Lung microvascular endothelial cell (primary cell): ENCODE measurements around the gene RYR2. TPM values are rescaled to one million over a fixed set of nuclear protein-coding genes. Genes with fewer than 3 reads are reported as not detected.

Source experiments
- DNase-seq, 2 donors: peaks; one replicate each; pipeline versions ENCODE4 v3.0.0 to v3.0.0-alpha.2; 2010; ENCODE audit warnings: low read depth in 2 of 2
- total RNA-seq: library from RNA; depleted of rRNA; stranded (reverse); fragments of >200 nt; gene quantifications from 2 replicates; pipeline ENCODE4 v1.2.1, GENCODE V29; 2014

The RYR2 gene
- total RNA-seq, 1 donor from 2014 or later: under 0.01 TPM

DNA sequence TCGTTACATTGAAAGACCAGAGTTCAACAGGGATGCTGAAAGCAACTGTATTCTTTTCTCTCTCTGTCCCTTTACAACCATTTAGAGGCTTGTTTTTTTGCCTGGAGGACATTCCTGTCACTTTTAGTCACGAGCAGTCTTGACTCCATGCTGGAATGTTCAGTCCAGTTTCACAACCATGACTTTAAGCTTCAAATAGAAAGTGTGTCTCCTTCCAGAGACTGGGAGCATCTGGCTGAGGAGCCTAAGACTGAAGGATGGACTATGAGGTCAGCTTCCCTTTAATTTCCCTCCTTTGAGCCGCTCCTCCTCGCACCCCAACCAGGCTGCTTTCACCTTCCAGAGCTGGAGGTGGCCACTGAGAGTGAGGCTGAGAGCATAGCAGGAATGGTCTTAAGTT lies 10.5 kb upstream of the RYR2 start:
- DNase-seq: no peak

DNA sequence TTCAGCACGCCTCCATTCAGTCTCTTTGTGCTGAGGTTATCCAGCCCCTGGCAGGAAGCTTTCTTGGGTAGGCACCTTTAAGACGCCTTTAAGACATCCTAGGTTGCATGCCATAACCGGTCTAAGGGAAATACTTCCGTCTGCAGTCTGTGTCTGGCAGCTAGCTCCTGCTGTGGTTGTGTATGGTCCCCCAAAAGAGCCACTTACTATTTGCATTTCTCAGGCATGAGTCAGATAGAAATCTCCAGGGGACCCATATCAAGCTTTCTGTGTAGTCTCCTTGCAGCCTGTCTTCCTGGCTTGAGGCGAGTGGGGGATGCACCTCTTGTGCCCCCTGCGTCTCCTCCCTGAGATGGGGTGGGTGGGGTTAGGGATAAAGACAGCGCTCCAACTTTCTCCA lies 10.0 kb upstream of the RYR2 start:
- no peak for DNase-seq

DNA sequence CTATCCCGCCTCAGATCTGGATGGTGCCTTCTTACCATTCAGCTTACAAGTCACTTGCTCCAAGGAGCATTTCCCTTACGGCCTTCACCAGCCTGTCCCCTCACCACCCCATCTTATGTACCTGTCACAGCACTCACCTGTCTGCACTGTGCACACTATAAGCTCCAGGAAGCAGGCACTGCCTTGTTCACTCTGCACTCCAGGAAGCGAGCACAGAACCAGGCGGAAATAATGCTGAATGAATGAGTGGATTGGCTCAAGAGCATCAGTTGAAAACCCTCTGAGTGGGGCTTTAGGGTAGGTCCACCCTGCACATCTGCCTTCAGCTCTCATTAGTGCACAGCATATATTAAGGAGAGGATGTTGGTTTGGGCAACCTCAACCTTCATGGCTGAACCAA lies 8.9 kb upstream of the RYR2 start:
- no peak for DNase-seq

DNA sequence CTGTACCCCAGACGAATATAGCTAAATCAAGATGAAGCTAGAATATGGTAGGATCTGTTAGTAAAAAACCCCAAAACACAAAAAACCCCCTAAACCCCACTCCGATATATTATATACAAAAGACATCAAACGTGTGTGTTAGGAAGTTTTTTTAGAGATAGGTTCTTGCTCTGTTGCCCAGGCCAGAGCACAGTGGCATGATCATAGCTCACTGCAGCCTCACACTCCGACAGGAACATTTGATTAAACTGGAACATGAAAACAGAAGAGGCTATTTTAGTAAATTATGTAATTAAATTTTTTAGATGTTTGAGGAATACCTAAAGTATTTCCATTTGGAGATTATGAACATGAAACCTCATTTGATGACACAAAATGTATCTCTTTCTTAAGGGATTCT lies 8.2 kb upstream of the RYR2 start:
- no peak for DNase-seq

DNA sequence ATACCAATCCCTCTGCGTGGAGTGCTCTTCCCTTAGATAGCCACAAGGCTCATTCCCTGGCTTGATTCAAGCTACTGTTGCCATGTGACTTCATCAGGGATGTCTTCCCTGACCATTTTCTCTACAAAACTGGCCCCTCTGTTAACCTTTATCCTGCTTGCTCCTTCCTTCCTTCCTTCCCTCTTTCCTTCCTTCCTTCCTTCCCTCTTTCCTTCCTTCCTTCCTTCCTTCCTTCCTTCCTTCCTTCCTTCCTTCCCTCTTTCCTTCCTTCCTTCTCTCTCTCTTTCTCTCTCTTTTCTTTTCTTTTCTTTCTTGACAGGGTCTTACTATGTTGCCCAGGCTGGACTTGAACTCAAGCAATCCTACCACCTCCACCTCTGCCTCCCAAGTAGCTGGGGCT lies 6.2 kb upstream of the RYR2 start:
- no peak for DNase-seq

DNA sequence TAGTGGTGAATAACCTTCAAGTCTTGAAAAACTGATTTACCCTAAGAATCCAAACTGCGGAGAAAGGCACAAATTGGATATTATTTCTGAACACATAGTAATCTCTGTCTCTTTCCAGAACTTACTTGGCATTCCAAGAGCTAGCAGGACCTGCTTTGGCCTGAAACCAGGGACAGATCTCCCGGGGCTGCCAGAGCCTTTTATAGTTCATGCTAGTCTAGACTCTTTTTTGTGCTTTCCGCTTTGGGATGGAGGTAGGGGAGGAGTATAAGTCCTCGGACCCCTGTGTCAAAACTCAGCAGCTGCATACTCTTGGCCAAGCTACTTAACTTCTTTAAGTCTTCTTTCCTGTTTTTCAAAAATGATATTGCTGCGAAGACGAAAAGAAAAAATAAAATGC lies 3.8 kb upstream of the RYR2 start:
- no peak for DNase-seq

DNA sequence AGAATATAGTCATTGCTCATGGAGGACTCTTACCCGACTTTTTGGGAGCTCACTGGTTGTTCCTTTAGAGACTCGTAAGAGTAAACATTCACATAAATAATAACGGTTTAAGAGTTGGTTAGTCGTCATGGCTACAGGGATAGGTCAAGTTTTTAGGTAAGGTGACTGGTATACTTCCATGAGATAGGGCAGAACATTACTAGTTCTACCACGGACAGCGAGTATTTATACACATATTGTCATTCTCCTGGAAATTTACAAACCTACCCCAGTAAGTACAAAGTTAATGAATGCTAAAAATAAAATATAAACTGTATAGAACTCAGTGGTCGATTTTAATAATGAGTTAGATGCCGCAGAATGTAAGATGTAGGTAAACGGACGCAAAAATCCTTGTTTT lies 1.2 kb upstream of the RYR2 start:
- no peak for DNase-seq

DNA sequence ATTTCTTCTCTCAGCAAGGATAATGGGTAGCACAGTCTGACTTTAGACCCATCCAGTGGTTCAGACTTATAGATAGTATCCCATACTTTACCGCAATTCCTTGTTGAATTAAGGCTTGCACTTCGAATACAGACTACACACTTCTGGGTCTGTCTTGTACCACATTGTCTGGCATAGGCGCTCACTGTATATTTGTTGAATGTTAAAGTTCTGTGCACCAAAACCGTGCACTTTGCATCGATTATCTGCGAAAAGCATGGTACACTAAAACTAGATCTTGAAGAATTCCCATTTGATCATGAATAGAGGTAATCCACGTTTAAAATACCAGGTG lies 556 bp upstream of the RYR2 start:
- DNase-seq: no peak

DNA sequence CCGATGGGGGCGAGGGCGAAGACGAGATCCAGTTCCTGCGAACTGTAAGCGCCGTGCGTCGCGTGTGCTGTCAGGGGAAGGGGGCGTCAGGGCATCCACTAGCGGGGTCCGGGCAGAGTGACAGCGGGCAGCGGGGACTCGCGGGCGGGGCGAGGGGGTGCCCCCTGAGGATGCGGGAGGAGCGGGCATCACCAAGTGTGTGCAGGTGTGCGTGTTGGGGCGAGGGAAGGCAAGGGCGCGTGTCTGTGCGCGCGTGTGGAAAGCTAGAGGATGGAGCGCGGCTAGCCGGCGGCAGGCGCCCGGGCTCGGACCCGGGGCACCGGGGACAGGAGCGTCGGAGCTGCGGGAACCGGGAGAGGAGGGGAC lies 525 bp downstream of the RYR2 start:
- DNase-seq: no peak

DNA sequence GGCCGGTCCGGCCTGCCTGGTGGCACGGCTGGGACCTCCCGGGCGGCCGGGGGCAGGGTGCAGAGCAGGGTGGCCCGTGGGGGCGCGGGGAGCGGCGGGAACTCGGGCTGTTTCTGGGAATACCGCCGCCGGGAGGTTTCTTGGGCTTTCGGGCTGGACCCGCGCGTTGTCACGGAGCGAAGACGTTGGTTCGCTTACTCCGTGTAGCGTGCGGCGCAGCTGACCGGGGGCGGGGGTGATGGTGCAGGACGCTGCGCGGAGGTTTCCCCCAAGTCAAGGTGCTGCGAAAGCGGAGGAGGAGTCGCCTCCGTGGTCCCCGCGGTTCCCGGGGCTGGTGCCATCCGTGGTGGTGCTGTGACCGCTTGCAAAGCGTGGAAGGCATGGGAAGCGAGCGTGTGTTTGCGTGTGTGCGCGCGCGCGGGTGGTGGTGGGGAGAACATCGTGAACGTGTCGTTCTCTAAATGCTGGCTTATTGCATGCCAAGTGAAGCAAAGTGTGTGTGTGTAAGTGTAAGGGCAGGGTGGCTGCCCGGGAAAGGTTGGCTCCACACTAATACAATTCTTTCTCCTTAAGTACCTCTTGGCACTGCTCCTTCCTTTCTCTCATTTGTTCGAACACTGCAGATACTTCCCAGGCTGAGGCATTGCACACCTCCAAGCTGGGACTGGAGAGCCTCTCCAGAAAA lies 1.1 kb downstream of the RYR2 start:
- DNase-seq: no peak

DNA sequence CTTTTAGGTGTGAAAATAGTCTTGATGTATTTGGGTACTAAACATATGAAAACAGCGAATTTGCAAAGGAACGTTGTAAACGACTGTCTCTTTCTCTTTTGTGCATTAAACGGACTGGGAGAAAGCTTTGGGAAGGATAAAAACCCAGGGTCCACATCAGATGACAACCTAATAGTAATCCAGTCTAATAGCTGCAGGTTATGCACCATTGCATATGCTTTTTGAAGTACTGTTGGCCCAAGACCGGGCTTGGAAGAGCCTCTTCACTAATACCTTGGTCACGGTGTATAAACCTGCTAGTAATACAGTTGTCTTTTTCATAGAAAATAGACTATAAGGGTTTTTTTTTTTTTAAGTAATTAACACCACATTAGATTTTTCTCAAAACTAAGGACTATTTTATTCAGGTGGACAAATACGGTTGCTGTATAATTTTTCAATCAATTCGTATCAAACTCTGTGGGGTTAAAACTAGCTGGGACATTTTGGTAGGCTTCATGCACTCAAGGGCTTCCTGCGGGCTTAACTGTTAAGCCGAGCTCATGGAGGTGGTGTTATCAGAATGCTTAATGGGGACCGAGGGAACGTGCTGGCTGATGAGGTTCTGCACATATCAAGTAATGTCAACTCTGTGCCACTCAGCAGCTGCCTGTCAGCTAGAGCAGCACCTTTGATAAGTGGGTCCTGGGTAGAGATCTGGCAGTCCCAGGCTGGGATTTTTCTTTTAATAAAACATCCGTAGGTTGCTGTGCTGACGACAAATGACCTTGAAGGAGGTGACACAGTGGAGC lies 2.1 kb downstream of the RYR2 start:
- DNase-seq: no peak

DNA sequence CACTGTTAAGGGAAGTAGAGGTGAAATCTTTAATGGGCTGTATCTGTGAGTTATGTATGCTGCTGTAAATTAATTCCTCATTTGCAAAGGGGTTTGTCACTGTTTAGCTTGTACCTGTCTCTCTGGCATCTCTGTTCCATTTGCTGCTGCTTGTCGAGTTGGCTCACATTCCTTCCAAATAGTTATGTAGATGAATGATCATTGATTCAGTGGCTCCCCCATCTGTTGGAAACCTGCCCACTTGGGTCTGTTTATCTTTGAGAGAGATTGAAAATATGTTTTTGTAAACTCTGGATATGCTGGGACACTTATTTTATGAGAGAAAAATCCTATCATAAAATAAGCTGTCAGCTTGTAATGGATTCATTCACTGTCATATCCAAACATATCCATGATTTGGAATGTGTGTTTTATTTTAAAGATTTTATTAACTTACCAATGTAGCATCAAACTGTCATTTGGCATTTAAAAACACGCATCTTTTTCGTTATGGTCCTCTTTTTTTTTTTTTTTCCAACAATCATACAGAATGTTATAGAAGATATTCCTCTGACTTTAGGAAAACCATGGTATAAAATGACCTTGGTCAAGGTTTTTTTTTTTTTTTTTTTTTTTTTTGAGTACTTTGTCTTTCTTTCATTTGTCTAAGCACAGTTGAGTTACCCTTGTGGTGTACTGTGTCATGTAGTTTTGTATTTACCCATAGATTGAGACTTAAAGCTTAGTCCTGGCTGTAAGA lies 3.5 kb downstream of the RYR2 start:
- DNase-seq: no peak

DNA sequence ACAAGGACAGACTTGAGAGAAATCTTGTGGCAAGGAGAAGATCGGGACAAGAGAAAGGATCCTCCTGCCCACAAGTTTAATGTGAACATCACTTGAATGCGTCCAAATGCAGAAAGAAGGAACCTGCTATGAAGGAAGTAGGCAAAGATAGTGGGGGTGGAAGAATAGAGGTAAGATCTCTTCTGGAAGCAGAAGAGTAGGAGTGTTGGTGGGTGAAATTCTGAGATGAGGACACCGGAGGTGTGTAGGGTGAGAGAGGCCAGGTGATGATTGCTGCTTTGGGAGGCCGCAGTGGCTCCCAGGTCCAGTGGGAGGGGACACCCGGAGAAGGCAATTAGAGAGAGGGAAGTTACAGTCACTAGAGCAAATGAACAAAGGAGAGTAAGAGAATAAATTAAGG lies 6.8 kb downstream of the RYR2 start:
- no peak for DNase-seq

DNA sequence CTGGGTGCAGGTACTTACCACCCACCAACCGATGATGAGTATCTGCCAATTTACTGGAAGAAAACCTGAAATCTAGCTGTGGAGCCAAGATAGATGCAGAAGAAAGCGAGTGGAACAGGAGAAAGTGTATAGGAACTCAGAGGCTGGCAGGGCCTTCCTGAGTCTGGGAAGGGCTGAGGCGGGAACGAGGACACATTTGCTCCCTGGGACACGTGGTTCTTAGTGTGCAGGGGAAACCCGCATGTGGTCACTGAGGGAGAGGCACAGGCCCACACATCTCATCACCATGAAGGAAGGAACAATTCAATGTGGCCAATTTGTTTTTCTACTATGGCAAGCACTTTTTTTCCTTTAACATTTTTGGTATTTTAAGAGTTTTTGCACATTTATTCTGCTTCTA lies 8.2 kb downstream of the RYR2 start:
- DNase-seq: no peak

DNA sequence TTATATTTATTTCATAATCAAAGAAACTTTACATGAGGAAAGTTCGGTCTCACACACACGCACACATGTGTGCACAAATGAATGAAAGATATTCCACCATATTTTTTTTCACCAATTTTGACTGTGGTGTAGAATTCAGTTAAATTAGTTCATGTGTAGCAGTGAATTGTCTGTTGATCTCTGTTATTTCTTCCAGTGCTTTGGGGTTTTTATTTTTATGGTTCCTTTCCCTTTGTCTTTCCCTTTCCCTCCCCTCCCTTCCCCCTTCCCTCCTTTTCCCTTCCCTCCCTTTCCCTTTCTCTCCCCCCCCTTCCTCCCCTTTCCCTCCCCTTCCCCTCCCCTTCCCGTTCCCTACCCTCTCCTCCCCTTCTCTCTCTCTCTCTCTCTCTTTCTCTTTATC lies 8.9 kb downstream of the RYR2 start:
- DNase-seq: no peak

DNA sequence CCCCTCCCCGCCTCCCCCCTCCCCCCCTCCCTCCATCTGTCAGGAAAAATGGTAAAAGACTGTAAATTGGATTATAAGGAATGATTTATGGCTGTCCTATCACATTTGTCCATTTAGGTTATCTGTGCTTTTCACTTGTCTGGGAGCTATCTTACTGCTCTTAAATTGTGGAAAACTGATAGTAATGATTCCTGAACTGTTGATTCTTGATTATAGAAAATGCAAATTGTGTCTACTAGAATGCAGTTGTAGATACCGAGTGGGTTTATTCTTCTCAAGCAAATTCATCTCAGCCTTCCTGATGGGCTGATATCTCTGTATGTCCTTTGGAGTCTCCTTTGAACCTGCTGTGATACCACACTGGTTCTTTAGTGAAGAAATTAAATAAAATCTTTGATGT lies 12.3 kb downstream of the RYR2 start:
- no peak for DNase-seq

DNA sequence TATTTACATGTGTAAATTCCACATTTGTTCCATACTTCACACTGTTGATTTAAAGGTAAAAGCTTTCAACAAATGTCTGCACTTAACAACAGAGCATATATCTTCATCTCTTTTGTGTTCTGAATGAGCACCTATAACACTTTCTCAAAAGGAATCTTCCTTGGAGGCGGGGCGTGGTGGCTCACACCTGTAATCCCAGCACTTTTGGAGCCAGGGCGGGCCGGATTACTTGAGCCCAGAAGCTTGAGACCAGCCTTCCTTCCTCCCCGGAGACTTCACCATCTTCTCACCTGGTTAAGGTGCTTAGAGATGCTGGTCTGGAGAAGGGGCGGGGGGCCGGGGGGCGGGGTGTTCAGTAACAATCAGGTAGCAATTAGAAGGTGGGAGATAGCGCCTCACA lies 16.5 kb downstream of the RYR2 start:
- no peak for DNase-seq

DNA sequence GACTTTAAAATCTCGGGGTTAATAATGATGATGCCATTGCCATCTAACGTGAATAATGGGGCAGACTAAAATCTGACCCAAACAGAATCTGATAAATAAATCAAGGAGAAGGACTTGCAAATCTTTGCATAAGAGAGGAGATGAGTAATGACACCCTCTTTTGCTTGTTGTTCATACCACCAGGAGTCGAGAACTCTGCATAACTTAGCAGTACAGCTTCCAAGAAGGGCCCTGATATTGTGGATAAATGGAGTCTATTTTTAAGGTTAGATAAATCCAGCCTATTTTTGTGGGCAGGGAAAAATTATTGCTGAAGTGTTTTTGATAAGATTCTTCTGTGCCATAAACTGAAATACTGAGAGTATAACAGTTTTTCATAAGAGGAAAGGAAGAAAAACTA lies 17.3 kb downstream of the RYR2 start:
- DNase-seq: no peak

DNA sequence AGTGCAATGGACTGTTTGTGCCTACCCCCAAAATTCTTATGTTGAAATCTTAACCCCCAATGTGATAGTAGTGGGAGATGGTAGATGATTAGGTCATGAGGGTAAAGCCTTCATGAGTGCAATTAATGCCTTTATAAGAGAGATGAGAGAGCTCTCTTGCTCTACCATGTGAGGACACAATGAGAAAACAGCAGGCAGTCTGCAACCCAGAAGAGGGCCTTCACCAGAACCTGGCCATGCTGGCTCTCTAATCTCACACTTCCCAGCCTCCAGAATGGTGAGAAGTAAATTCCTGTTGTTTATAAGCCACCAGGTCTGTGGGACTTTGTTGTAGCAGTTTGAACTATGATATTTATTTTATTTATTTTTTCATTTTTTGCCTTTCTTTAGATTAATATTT lies 21.0 kb downstream of the RYR2 start:
- DNase-seq: no peak

DNA sequence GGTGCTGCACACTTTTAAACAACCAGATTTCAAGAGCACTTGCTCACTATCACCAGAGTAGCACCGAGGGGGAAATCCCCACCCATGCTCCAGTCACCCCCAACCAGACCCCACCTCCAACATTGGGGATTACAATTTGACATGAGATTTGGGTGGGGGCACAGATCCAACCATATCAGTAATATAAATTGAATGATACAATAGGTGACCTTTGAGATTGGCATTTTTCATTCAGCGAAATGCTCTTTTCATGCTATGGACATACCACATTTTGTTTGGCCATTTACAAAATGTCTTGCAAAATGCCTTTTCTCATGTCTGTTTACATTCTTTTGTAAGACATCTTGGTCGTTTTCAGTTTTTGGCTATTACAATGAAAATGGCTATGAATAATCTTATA lies 23.9 kb downstream of the RYR2 start:
- DNase-seq: no peak

DNA sequence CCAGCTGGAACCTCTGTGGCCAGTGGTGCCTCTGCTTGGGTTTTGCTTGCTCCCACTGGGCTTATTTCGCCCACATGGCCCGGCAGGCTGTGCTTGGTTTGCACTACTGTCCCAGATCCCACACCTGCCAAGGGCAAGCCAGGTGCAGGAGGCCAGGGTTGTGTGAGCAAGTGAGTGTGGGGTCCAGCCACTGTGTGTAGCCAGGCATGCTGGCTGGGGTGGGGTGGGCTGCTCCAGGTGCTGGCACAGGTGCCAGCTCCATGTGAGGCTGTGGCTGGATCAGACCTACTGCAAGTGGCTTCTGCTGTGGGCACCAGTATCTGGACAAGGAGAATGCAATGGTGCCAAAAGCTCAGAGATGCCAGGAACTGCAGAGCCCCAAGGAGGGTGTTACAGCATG lies 28.5 kb downstream of the RYR2 start:
- no peak for DNase-seq

DNA sequence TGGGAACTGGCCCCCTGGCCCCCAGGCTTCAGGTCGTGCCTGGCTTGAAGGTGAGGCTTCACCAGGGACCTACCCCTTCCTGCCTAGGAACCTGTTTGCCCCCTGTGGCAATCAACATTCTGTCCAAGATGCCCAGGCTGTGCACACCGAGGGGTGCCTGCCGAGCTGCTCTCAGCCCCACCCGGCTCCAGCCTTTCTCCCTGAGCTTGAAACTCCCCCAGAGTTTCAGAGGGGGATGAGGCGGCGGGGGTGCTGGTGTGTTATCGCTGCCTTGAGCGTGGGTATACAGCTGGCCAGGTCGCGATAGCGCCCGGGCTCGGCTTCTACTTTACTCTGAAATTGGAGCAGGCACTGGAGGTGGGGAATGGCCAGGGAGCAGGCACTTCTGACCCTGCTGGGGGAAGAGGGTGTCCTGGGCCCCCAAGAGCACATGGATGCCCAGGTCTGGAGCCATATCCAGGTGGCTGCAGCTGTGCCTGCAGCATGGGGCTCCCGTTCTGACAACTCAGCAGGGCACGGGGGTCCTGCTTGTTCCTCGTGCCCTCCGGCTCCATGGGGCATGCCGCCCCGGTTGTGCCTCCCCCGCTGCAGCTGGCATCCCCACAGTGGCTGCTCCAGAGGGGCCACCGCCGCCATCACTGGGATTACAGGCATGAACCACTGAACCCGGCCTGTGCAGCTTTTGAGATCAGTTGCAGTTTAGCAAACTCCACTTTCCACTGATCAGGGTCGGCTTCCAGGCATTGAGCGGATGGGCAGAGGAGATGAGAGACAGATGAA lies 29.8 kb downstream of the RYR2 start:
- no peak for DNase-seq
